ENCODE results near the gene MTUS2. TPM values are rescaled to one million over a fixed set of nuclear protein-coding genes. Genes with fewer than 3 reads are reported as not detected.

MTUS2 gene
- total RNA-seq, 1 experiment from 2014 or later: 1.7 TPM

DNA sequence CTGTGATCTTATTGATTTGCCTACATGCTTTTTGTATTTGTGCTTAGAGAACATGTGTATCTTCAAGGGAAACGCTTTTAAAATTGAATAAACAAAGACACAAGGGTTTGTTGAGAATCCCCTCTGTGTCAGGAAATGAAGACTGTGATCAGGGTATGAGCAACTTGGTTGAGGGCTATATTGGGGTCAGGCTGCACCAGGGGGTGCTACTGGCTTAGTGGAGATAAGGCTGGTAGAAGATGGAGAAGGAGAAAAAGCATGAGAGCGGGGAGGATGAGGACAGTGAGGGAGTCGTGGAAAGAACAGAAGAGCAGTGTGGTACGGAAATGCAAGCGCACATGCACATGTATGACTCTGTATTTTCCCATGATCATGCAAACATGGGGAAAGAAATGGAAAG, 201.6 kb downstream of the MTUS2 start:
- intact Hi-C loops (cut with micrococcal nuclease; ENCODE audit: unreplicated experiment): no loop called here
- BruUV-seq (replicated peaks): no TSS peak
- TF ChIP-seq, protein P1, sequence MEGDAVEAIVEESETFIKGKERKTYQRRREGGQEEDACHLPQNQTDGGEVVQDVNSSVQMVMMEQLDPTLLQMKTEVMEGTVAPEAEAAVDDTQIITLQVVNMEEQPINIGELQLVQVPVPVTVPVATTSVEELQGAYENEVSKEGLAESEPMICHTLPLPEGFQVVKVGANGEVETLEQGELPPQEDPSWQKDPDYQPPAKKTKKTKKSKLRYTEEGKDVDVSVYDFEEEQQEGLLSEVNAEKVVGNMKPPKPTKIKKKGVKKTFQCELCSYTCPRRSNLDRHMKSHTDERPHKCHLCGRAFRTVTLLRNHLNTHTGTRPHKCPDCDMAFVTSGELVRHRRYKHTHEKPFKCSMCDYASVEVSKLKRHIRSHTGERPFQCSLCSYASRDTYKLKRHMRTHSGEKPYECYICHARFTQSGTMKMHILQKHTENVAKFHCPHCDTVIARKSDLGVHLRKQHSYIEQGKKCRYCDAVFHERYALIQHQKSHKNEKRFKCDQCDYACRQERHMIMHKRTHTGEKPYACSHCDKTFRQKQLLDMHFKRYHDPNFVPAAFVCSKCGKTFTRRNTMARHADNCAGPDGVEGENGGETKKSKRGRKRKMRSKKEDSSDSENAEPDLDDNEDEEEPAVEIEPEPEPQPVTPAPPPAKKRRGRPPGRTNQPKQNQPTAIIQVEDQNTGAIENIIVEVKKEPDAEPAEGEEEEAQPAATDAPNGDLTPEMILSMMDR (IDR thresholded peaks at IDR 0.05; ENCODE audit: insufficient read depth in 1 of 2, low read depth in 1 of 2, low read length in 1 of 2, severe bottlenecking in 1 of 2, unreplicated experiment in 1 of 2): no peak
- H3K4me1 Mint-ChIP-seq (ENCODE audit: low read depth, unreplicated experiment): no peaks in the 10 kb centered on the region
- Histone ChIP-seq H3K9me3 (no peaks in the 10 kb centered on the region), H3K4me3 (ENCODE audit: low read depth, low read length) (no peak overlapping the region), H3K4me1 (no peaks in the 10 kb centered on the region), H3K27me3 (replicated peaks; ENCODE audit: control insufficient read depth, insufficient read depth, low read length) (no peaks in the 10 kb centered on the region), H3K36me3 (ENCODE audit: control insufficient read depth, insufficient read depth, low read length) (no peaks in the 10 kb centered on the region)
- ChIA-PET POLR2A (no interaction called here), CTCF (no interaction called here)
- H3K9me3 Mint-ChIP-seq (ENCODE audit: unreplicated experiment): no peaks in the 10 kb centered on the region
- peaks cover 11% of the 10 kb centered on the region for H3K27me3 Mint-ChIP-seq (ENCODE audit: insufficient read depth, unreplicated experiment)
- no peak for DNase-seq
- no peak overlapping the region for H3K27ac Mint-ChIP-seq (ENCODE audit: unreplicated experiment)
- H3K4me3 Mint-ChIP-seq (ENCODE audit: unreplicated experiment): no peak overlapping the region
- H3K36me3 Mint-ChIP-seq (ENCODE audit: insufficient read depth, unreplicated experiment): no peaks in the 10 kb centered on the region

GRCh38 chr13:29022410-29022809, 202.3 kb downstream of the MTUS2 start:
- BruUV-seq (replicated peaks): no TSS peak
- ChIA-PET CTCF (no interaction called here), POLR2A (no interaction called here)
- TF ChIP-seq, protein P1 (IDR thresholded peaks at IDR 0.05; ENCODE audit: insufficient read depth in 1 of 2, low read depth in 1 of 2, low read length in 1 of 2, severe bottlenecking in 1 of 2, unreplicated experiment in 1 of 2): no peak
- no peaks in the 10 kb centered on the region for H3K9me3 ChIP-seq
- peaks cover 11% of the 10 kb centered on the region for H3K27me3 Mint-ChIP-seq (ENCODE audit: insufficient read depth, unreplicated experiment)
- H3K36me3 ChIP-seq (ENCODE audit: control insufficient read depth, insufficient read depth, low read length): no peaks in the 10 kb centered on the region
- no peak for DNase-seq
- no peaks in the 10 kb centered on the region for H3K36me3 Mint-ChIP-seq (ENCODE audit: insufficient read depth, unreplicated experiment)
- no peak overlapping the region for H3K4me3 ChIP-seq (ENCODE audit: low read depth, low read length)
- no peak overlapping the region for H3K4me3 Mint-ChIP-seq (ENCODE audit: unreplicated experiment)
- H3K27ac Mint-ChIP-seq (ENCODE audit: unreplicated experiment): no peak overlapping the region
- H3K27me3 ChIP-seq (replicated peaks; ENCODE audit: control insufficient read depth, insufficient read depth, low read length): no peaks in the 10 kb centered on the region
- no peaks in the 10 kb centered on the region for H3K9me3 Mint-ChIP-seq (ENCODE audit: unreplicated experiment)
- no peaks in the 10 kb centered on the region for H3K4me1 ChIP-seq
- no peaks in the 10 kb centered on the region for H3K4me1 Mint-ChIP-seq (ENCODE audit: low read depth, unreplicated experiment)
- intact Hi-C loops (cut with micrococcal nuclease; ENCODE audit: unreplicated experiment): no loop called here

- Histone ChIP-seq H3K4me1 (no peaks in the 10 kb centered on the region), H3K36me3 (ENCODE audit: control insufficient read depth, insufficient read depth, low read length) (no peaks in the 10 kb centered on the region), H3K4me3 (ENCODE audit: low read depth, low read length) (no peak overlapping the region), H3K9me3 (no peaks in the 10 kb centered on the region), H3K27me3 (replicated peaks; ENCODE audit: control insufficient read depth, insufficient read depth, low read length) (no peaks in the 10 kb centered on the region)
- no peak for DNase-seq
- Mint-ChIP-seq H3K27ac (ENCODE audit: unreplicated experiment) (no peak overlapping the region), H3K27me3 (ENCODE audit: insufficient read depth, unreplicated experiment) (peaks cover 9% of the 10 kb centered on the region), H3K36me3 (ENCODE audit: insufficient read depth, unreplicated experiment) (no peaks in the 10 kb centered on the region), H3K9me3 (ENCODE audit: unreplicated experiment) (no peaks in the 10 kb centered on the region), H3K4me1 (ENCODE audit: low read depth, unreplicated experiment) (no peaks in the 10 kb centered on the region), H3K4me3 (ENCODE audit: unreplicated experiment) (no peak overlapping the region)
- BruUV-seq (replicated peaks): no TSS peak
- TF ChIP-seq, protein P1 (IDR thresholded peaks at IDR 0.05; ENCODE audit: insufficient read depth in 1 of 2, low read depth in 1 of 2, low read length in 1 of 2, severe bottlenecking in 1 of 2, unreplicated experiment in 1 of 2): no peak
- ChIA-PET POLR2A (no interaction called here), CTCF (no interaction called here)
- intact Hi-C loops (cut with micrococcal nuclease; ENCODE audit: unreplicated experiment): no loop called here
Observed at GRCh38 chr13:29022968-29023367, 202.8 kb downstream of the MTUS2 start.
